Uterus (tissue), 2 donors: ENCODE results near the gene NLK.

Source experiments
- CTCF ChIP-seq, 4 experiments: fragments of 200-600 bp in 2 of 4; fragments of 450-650 bp in 2 of 4; sonication (generic) in 2 of 4; IDR thresholded peaks; one replicate each; pipeline ENCODE4 v1.5.1; 2016 to 2019; ENCODE audit warnings: antibody characterized with exemption in 4 of 4, mild to moderate bottlenecking in 2 of 4, moderate library complexity in 1 of 4
- POLR2A ChIP-seq, 2 donors: fragments of 450-650 bp; IDR thresholded peaks; one replicate each; pipeline ENCODE4 v1.6.1; 2016; ENCODE audit warnings: antibody characterized with exemption in 2 of 2, mild to moderate bottlenecking in 1 of 2, moderate library complexity in 1 of 2

- TF ChIP-seq CTCF (IDR thresholded peaks at IDR 0.05) = no peak
- TF ChIP-seq POLR2A (IDR thresholded peaks at IDR 0.05) = no peak
These were observed 58.5 kb downstream of the NLK start for GRCh38 chr17:28100936-28101335.
